ENCODE measurements around the gene WIPF1.

The WIPF1 gene

DNA sequence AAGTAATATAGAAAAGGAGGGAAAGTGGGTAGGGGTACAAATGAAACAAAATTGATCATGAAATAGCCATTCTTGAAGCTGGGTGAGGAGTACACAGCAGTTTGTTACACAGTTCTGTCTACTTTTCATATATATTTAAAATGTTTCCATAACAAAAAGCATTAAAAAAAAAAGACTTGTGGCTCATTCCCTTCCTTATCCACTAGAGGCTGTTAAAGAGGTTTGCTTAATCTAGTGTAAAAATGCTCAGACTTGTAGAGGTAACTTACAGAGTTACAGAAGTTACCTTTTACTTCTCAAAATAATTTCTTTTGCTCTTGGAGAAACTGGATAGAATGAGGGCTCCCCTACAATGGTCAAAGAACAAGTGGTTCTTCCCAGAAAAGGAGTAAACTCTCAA is 8.1 kb upstream of the WIPF1 start:
- no peak overlapping the region for H3K4me3 ChIP-seq (ENCODE audit: control insufficient read depth, low read depth, low read length)
- TF ChIP-seq, protein P1, sequence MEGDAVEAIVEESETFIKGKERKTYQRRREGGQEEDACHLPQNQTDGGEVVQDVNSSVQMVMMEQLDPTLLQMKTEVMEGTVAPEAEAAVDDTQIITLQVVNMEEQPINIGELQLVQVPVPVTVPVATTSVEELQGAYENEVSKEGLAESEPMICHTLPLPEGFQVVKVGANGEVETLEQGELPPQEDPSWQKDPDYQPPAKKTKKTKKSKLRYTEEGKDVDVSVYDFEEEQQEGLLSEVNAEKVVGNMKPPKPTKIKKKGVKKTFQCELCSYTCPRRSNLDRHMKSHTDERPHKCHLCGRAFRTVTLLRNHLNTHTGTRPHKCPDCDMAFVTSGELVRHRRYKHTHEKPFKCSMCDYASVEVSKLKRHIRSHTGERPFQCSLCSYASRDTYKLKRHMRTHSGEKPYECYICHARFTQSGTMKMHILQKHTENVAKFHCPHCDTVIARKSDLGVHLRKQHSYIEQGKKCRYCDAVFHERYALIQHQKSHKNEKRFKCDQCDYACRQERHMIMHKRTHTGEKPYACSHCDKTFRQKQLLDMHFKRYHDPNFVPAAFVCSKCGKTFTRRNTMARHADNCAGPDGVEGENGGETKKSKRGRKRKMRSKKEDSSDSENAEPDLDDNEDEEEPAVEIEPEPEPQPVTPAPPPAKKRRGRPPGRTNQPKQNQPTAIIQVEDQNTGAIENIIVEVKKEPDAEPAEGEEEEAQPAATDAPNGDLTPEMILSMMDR (conservative IDR thresholded peaks at IDR 0.05; ENCODE audit: control insufficient read depth, insufficient read depth, low read depth, low read length), result peak; percentile 82
- DNase-seq (ENCODE audit: low read depth), result peak; percentile 67

DNA sequence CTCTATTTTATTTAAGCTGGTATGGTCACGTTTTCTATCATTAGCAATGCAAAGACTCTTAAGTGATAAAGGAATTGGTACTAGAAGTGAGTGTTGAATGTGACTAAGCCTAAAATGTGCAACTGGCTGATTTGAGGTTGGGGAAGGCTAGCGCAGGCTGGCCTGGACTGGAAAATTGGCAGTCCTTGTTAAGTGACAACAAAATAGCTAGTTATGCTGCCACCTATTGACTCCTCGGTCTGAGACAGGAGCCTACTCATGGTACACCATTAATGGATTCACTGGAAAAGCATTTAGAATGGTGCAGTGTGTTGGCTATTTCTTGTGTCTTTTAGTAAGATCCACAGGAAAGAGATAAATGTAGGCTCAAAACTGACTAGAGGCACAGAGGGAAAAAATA is 5.7 kb upstream of the WIPF1 start:
- TF ChIP-seq, protein P1 (conservative IDR thresholded peaks at IDR 0.05; ENCODE audit: control insufficient read depth, insufficient read depth, low read depth, low read length), result peak; percentile 66
- DNase-seq (ENCODE audit: low read depth), result peak; percentile 85
- H3K4me3 ChIP-seq (ENCODE audit: control insufficient read depth, low read depth, low read length), result no peak overlapping the region

DNA sequence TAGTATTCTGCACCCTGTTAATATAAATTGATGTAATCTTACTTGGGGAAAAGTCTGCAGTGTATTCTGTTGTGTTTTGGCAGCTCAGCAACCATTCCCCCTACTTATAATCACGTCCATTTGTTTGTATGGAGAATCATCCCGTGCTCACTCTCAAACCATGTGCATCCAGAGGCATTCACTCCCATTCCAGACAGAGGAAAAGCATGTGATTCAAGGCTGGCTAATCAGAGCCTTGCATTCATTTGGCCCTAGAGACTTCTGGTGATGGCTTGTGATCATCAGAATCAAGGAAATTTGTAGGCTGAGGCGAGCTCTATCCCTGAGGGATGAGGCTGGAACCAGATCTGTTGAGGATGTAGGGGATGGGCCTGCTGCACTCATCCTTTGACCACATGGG is 5.1 kb upstream of the WIPF1 start:
- TF ChIP-seq, protein P1 (conservative IDR thresholded peaks at IDR 0.05; ENCODE audit: control insufficient read depth, insufficient read depth, low read depth, low read length), result no peak
- no peak overlapping the region for H3K4me3 ChIP-seq (ENCODE audit: control insufficient read depth, low read depth, low read length)
- DNase-seq (ENCODE audit: low read depth), result peak; percentile 60

DNA sequence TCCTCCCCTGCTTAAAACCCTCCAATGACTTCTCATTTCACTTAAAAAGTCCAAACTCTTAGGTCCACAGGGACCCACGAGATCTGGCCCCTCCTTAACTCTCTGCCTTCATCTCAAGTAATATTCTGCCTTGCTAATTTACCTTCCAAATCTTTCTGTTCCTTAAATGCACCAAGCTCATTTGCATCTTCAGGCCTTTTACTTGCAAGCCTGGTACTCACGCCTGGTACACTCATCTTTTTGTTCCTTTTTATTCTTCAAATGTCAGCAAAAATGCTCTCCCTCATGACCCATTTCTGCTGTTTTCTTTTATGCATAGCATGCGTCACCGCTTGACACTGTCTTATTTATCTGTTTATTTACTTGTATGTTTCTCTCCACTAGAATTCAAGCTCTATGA is 2.7 kb upstream of the WIPF1 start:
- no peak overlapping the region for H3K4me3 ChIP-seq (ENCODE audit: control insufficient read depth, low read depth, low read length)
- TF ChIP-seq, protein P1 (conservative IDR thresholded peaks at IDR 0.05; ENCODE audit: control insufficient read depth, insufficient read depth, low read depth, low read length), result no peak
- DNase-seq (ENCODE audit: low read depth), result no peak

DNA sequence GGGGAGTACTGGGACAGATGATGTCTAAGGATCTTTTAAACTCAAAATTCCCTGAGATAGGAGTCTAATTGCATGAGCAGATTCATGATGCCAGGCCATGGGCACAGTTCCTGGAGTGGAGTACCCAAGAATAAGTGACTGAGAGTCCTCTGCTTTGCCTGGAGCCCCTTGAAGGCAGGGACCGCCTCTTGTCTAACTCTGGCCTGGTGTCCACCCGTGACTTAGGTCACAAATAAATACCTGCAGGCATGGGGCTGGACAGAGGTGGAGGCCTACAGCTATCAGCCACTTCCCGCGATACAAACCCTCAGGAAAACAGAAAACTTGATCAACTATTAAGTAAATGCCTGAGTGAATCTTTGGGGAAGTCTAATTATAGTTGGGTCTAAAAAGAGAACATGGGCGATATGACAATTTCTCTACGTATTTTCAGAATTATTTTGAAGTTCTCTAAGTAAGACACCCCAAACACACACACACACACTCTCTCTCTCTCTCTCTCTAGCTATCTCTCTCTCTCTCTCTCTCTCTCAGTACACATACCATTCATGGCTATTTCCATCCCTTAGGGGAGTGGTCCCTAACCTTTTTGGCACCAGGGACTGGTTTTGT is 1.8 kb upstream of the WIPF1 start:
- no peak overlapping the region for H3K4me3 ChIP-seq (ENCODE audit: control insufficient read depth, low read depth, low read length)
- TF ChIP-seq, protein P1 (conservative IDR thresholded peaks at IDR 0.05; ENCODE audit: control insufficient read depth, insufficient read depth, low read depth, low read length), result no peak

DNA sequence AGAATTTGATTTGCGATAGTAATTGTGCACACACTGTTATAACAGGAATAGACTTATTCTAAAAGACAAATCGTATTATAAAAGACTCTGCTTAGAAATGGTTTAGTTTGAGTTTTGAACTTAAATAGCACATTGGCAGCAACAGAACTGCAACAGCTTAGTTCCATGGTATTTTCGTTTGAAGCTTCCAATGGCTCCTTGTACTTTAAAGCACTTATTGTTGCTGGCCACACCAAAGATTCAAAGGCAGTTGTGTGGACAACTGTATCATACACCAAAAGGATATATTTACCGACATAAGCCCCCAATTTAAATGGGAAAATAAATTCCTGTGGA is 627 bp downstream of the WIPF1 start:
- H3K4me3 ChIP-seq (ENCODE audit: control insufficient read depth, low read depth, low read length), result no peak overlapping the region
- no peak for DNase-seq (ENCODE audit: low read depth)
- TF ChIP-seq, protein P1 (conservative IDR thresholded peaks at IDR 0.05; ENCODE audit: control insufficient read depth, insufficient read depth, low read depth, low read length), result no peak

More for the DNA sequence above, 1.8 kb upstream of the WIPF1 start:
- no peak for DNase-seq (ENCODE audit: low read depth)

DNA sequence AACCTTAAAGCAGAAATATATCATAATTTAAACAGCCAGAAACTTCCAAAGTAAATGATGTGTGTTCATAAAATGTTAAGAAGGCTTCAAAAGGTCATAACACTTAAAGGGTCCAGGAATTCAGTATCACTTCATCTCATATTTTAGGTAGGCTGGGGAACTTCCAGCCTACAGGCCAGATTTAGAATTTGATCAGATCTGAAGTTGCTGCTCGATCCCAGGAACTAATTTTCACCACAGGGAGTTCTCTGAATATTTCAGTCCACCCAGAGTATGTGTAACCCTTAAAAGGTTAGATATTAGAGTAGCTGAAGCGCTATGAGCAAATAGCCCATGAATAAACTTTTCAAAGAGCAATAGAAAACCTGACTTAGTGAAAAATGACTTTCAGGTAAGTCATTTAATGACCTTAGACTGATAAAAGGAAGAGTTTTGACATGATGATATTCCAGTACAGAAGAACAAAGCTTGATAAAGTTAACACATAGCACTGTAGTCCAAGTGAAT is 1.7 kb downstream of the WIPF1 start:
- H3K4me3 ChIP-seq (ENCODE audit: control insufficient read depth, low read depth, low read length), result no peak overlapping the region
- no peak for DNase-seq (ENCODE audit: low read depth)
- TF ChIP-seq, protein P1 (conservative IDR thresholded peaks at IDR 0.05; ENCODE audit: control insufficient read depth, insufficient read depth, low read depth, low read length), result no peak
